ENCODE results near the gene HIVEP1. TPM values are rescaled to one million over a fixed set of nuclear protein-coding genes. Genes with fewer than 3 reads are reported as not detected.
A peak's percentile ranks its signal among the peaks of the same experiment; 100 is the strongest.

HIVEP1 gene
- total RNA-seq, 2 donors from 2014 or later, result 22.3 to 34.4 TPM

GRCh38 chr6:12138936-12139335 lies 126.8 kb downstream of the HIVEP1 start:
- no peak for TF ChIP-seq CTCF (IDR thresholded peaks at IDR 0.05)
- H3K27ac ChIP-seq, result no peak overlapping the region
- H3K36me3 ChIP-seq, result peaks cover 4% of the 10 kb centered on the region
- H3K4me1 ChIP-seq (ENCODE audit: control insufficient read depth in 1 of 2, low read depth in 2 of 2), result peaks cover 5 to 23% of the 10 kb centered on the region in 2 donors
- ATAC-seq (ENCODE audit: insufficient number of reproducible peaks, low FRiP score, low read depth) (no peak), DNase-seq (ENCODE audit: low spot score) (no peak)
- no peak overlapping the region for H3K4me3 ChIP-seq
- no peaks in the 10 kb centered on the region for H3K27me3 ChIP-seq (replicated peaks; ENCODE audit: insufficient read depth)
- no peaks in the 10 kb centered on the region for H3K9me3 ChIP-seq

GRCh38 chr6:12147557-12148316 lies 135.6 kb downstream of the HIVEP1 start:
- Histone ChIP-seq H3K36me3 (no peaks in the 10 kb centered on the region), H3K4me3 (no peak overlapping the region), H3K27me3 (replicated peaks; ENCODE audit: insufficient read depth) (no peaks in the 10 kb centered on the region), H3K4me1 (ENCODE audit: control insufficient read depth in 1 of 2, low read depth in 2 of 2) (peaks cover 0 to 6% of the 10 kb centered on the region in 2 donors), H3K9me3 (no peaks in the 10 kb centered on the region), H3K27ac (peak overlapping the region in 1 of 2 donors; percentile 4)
- no peak for DNase-seq (ENCODE audit: low spot score)
- peak; percentile 13 for TF ChIP-seq CTCF (IDR thresholded peaks at IDR 0.05)
- no peak for ATAC-seq (ENCODE audit: insufficient number of reproducible peaks, low FRiP score, low read depth)

- no peak for ATAC-seq (ENCODE audit: insufficient number of reproducible peaks, low FRiP score, low read depth)
- H3K27ac ChIP-seq, result peak overlapping the region in 1 of 2 donors; percentile 4
These were observed 136.2 kb downstream of the HIVEP1 start for GRCh38 chr6:12148317-12148801.

GRCh38 chr6:12148841-12149240 lies 136.7 kb downstream of the HIVEP1 start:
- Histone ChIP-seq H3K9me3 (no peaks in the 10 kb centered on the region), H3K36me3 (no peaks in the 10 kb centered on the region), H3K27me3 (replicated peaks; ENCODE audit: insufficient read depth) (no peaks in the 10 kb centered on the region), H3K4me1 (ENCODE audit: control insufficient read depth in 1 of 2, low read depth in 2 of 2) (peaks cover 0 to 6% of the 10 kb centered on the region in 2 donors), H3K4me3 (no peak overlapping the region), H3K27ac (no peak overlapping the region)
- ATAC-seq (ENCODE audit: insufficient number of reproducible peaks, low FRiP score, low read depth), result no peak
- no peak for TF ChIP-seq CTCF (IDR thresholded peaks at IDR 0.05)
- DNase-seq (ENCODE audit: low spot score), result no peak

More at GRCh38 chr6:12148317-12148801, 136.2 kb downstream of the HIVEP1 start:
- Histone ChIP-seq H3K36me3 (no peaks in the 10 kb centered on the region), H3K4me3 (no peak overlapping the region), H3K27me3 (replicated peaks; ENCODE audit: insufficient read depth) (no peaks in the 10 kb centered on the region), H3K9me3 (no peaks in the 10 kb centered on the region), H3K4me1 (ENCODE audit: control insufficient read depth in 1 of 2, low read depth in 2 of 2) (peaks cover 0 to 6% of the 10 kb centered on the region in 2 donors)
- no peak for TF ChIP-seq CTCF (IDR thresholded peaks at IDR 0.05)
- no peak for DNase-seq (ENCODE audit: low spot score)

GRCh38 chr6:12149944-12150510 lies 137.9 kb downstream of the HIVEP1 start:
- peaks cover 0 to 6% of the 10 kb centered on the region in 2 donors for H3K4me1 ChIP-seq (ENCODE audit: control insufficient read depth in 1 of 2, low read depth in 2 of 2)
- no peaks in the 10 kb centered on the region for H3K27me3 ChIP-seq (replicated peaks; ENCODE audit: insufficient read depth)
- H3K9me3 ChIP-seq, result no peaks in the 10 kb centered on the region
- DNase-seq (ENCODE audit: low spot score) (no peak), ATAC-seq (ENCODE audit: insufficient number of reproducible peaks, low FRiP score, low read depth) (no peak)
- no peaks in the 10 kb centered on the region for H3K36me3 ChIP-seq
- no peak overlapping the region for H3K4me3 ChIP-seq
- no peak overlapping the region for H3K27ac ChIP-seq
- TF ChIP-seq CTCF (IDR thresholded peaks at IDR 0.05), result no peak
